NT2/D1 (cell line): ENCODE results near the gene CDK19.

Source experiments
- YY1 ChIP-seq: IDR thresholded peaks from 2 replicates; pipeline ENCODE4 v1.6.1; 2011; ENCODE audit not compliant: insufficient read length, insufficient read depth
- ZNF274 ChIP-seq: IDR thresholded peaks from 2 replicates; pipeline ENCODE4 v1.6.1; 2011; ENCODE audit warnings: mild to moderate bottlenecking, low read depth, low read length

- TF ChIP-seq ZNF274: no peak
- TF ChIP-seq YY1: no peak
These were observed 47.2 kb downstream of the CDK19 start for GRCh38 chr6:110768057-110768456.
